Iris pigment epithelial cell (primary cell): ENCODE data around the gene MYOF.
"Not testable (repeated sequence)": the region's sequence is repeated elsewhere in the genome, so short reads cannot be mapped to it uniquely, and the experiment has no call there.

Experiments
- DNase-seq: peaks from one replicate; pipeline ENCODE4 v3.0.0-alpha.2; 2011; ENCODE audit warnings: low read depth

MYOF gene

DNA sequence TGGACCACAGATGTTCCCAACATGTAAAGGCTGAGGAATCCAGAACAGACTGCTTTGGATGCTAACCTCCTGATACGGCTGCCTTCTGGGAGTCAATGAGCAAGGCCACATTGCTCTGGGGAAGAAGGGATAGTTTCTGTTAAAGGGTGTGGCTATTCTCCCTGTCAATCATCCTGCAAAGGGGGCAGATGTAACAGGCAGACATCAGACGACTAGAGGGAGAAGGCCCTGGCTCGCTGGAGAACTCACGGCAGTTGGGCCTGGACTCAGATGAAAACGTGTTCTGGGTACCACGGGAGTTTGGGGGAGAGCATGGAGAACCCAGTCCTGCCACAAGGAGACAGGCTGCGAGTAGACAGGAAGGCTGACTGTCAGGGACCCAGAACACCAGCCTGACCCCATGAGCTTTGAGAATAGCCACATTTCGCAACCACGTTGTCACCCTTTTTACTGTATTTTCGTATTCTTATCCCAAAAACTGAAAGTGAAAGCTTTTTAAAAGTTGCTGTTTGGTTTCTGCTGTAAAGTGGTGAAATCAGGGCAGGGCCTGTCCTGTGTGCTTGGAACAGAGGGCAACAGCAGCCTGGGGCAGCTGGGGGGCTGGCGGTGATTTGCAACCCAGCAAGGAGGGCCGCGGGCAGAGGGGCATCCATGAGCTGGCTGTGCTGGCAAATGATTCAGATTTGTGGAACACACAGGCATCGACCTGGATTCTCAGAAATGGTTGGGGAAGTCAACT lies 95.3 kb downstream of the MYOF start:
- peak; percentile 75 for DNase-seq

DNA sequence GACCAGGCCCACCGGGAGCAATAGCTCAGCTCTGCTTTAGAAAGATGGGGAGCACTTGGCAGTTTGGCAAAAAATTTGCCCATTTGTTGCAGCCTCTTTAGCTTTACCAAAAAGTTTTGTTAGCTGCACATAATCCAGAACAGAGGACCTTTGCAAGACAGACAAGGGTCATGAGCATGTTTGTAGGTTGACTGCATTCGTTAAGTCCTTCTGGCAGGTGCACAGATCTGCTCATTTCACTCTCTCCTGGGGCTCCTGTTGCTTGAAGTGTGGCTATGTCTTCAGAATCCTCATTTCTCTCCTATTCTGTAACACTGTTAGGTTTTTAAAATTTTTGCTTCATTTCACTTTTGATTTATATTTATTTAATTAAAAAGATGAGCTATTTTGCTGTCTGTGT lies 96.8 kb downstream of the MYOF start:
- DNase-seq, result no peak

DNA sequence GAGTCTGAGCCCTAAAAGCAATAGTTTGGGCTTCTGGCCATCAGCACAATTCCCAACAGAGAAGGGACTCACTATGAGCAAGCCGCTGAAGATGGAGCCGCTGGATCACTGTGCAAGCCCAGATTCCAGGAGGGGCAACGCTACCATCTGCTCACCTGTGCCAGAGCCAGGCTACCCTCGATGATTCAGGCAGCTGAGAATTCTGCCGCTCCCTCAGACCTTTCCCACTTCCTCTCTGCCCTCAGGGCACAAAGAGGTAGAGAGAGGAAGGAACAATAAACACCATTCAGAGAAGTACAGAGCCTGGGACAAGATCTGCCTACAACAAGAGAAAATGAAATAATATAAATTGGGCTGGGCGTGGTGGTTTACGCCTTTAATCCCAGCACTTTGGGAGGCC lies 98.1 kb downstream of the MYOF start:
- peak; percentile 33 for DNase-seq

DNA sequence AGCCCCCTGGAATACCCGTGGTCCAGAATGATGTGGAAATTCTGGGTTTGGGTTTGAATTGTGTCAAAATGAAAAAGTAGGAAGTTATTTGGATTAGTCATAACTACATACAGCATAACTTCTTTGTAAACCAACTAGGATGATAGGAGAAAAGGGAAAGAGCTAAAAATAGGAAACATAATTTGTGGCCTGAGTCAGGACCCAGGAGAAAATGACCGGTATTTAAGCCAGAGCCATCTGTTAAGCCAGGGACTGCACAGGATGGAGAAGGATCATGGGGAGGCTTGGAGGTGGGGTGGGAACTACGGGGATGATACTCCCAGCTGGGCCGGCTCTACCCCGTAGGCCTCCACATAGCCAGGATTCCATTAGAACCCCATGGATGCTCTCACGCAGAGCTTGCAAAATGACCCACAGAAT lies 98.6 kb downstream of the MYOF start:
- peak; percentile 91 for DNase-seq

DNA sequence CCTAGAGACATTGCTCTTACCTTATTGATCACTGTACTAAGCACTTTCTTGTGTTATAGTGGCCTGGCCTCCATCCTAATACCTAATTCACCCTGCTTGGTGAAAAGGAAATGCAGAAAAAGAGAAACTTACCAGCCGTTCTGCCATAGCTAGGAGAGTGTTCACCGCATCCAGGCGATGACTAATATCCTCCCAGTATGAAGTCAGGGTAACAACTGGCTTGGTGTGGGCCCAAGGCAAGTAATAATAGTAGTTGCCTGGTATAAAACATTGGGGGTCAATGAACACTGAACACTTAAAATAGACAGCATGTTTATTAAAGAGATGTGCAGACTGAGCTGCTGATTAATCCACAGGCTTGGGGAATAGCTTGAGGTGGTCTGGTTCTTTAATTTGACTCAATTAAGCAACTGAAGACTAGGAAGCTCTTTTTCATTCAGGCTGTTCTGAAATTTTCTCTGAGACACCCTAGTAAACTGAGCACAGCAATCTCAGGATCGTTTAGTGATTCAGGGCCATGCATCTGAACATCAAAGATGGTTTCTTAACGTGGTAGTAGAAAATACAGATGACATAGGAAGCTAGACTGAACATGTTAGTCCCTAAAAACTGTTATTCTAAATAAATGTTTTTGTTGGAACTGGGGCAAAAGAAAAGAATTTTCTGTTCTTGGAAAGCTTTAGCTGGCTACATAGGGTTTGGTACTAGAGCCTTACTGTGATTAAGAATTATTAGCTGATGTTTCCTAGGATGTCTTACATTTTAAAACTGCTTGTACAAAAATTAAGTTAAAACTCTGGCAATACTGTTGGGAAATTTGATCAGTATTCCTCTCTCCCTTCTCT lies 102.2 kb downstream of the MYOF start:
- peak; percentile 91 for DNase-seq

DNA sequence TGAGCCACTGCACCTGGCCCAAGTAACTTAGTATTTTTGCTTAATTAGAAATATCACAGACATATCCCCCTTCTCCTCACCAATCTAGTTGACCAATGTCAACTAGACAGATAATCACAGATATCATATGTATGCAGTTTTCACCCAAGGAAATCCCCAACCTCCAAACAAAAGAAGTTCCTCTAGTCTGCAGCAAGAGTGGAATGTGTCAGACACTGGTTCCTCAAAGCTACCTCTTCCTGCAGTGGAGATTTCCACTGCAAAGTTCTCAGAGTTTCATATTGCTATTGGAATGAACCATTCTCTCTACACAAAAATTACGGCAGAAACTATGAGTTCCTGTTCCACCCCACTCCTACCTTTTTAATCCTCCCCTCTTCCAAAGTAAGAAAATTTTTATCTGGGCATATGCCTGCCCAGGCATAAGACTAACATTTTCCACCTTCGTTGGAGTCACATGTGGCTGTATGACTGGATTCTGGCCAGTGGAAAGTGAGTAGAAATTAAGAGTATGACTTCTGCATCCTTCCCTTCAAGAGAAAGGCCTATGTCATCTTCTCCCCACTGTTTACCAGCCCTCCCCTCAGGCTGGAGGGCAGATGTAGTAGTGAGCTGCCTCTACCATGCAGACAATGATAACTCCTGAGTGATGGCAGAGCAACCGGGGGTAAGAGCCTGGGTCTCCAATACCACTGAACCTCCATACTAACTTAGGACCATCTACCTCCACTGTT lies 103.0 kb downstream of the MYOF start:
- peak; percentile 62 for DNase-seq

DNA sequence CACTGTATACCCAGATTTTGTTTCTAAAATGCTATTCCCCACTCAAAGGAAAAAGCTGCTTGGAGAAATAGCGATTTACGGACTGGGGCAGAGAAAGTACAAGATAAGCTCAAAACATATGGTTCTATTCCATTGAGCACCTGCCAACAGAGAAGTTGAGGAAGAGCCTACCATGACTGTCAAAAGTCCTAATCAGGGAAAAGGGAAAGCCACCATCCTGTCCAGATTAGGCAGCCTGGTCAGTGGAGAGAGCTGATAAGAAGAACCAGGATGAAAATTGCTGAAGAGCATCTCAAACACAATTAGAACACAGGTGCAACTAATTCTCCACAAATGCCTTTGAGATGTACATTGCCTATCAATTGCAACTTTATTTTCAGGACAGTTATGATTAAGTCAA lies 104.1 kb downstream of the MYOF start:
- DNase-seq, result no peak

DNA sequence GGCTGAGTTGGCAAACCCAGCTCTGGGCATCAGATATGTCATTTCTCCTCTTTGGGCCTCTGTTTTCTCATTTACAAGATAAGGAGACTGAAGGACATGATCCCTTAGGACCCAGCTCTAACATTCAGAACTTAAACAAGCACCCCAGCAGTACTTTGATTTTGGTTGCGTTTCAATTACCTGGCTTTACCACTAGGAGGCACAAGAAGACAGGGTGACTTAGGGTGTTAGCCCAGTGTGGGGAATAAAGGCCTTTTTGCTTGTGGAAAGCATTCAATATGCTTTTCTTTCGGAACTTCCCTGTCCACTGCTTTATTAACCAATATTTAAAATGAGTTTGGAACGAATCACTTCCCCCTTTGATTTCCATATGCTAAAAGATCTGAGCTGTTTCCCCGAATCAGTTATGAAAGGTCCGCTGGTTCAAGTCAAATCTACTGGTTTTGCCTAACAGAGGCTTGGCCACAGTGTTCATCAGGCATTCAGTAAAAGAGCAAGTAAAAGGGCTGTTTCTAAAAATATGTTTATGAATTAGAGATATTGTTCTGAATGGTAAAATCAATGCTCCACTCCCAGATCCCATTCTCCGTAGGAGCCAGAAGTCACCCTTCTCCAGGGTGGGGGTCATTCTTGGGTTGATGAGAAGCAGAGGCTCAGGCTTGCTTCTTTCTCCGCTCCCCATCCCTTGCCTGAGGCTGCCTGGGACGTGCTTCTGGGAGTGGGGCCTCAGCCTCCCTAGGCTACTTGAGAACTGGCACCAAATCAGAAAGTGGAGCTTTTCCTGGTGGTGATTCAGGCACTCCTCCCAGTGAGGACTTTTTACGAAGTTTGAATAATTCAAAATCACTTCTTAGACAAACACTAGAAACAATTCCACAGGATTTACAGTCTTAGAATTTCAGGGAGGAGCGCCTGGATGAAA lies 105.5 kb downstream of the MYOF start:
- DNase-seq, result peak; percentile 88

DNA sequence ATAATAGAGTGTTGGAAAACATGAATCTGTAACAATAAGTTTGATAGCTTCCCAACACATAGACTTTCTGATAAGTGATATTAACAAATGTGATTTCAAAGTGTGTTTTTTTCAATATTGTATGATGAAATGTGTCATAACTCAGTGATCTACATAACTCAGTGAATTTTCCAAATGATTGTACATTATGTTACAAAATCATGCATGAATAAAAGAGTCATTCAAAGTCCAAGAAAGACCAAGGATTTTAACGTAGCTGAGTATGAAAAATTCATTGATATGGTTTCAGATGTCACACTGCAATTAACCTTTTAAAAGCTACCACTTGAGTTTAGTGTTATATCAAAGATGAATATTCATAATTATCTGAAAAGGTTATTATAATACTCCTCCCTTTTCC lies 111.2 kb downstream of the MYOF start:
- DNase-seq, result no peak

DNA sequence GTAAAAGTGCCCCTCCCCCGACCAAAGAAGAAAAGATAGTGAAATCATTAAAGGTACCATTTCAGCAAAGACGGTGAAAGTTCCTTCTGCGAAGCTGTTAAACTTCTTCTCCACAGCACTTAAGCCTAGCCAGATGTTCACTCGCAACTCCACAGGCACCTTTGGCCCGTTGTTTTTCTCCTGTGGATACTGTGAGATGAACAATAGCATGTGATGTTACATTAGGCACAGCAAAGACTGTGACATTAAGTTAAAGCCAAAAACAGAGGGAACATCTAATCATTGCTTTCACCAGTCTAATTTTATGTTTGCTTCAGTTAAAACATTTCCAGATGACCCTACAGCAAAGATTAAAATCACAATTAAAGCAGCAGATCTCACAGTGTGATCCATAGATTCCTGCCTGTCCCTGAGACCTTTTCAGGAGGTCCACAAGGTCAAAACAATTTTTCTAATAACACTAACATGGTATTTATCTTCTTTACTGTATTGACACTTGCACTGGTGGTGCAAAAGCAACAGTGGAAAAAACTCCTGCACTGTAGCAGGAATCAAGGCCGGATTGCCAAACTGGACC lies 112.5 kb downstream of the MYOF start:
- no peak for DNase-seq

DNA sequence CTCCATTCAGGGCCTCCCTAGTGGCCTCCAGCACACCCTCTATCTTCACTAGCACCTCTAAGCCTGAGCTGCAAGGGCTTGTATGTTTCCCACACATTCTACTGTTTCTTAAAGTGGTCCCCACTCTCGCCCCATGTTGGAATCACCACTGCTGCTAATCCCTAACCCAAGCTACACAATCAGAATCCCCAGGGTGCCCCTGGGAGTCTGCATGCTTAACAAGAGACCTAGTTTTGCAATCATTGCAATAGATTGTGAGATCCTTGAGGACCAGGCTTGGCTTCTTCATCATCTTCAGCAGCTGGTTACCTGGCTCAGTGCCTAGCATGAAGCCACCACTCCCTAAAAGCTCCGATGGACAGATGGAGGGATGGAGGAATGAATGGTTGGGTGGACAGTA lies 113.9 kb downstream of the MYOF start:
- DNase-seq, result no peak

DNA sequence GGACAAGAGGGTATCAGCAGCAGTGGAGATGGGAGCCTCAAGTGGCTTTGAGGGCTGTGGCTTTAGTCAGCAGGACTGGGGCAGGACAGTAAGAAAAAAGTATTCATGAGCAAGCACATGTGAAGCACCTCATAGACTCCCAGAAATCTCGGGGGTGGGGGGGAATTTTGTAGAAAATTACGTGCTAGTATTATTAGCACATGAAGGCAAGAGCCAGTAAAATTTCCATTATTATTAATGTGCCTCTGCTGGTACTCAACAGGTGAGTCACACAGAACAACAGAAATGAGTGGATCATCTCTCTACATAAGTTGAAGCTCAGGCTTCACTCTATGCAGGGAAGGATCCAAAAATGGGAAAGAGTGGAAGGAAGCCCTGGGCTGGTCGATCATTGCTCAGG lies 114.5 kb downstream of the MYOF start:
- DNase-seq, result no peak

DNA sequence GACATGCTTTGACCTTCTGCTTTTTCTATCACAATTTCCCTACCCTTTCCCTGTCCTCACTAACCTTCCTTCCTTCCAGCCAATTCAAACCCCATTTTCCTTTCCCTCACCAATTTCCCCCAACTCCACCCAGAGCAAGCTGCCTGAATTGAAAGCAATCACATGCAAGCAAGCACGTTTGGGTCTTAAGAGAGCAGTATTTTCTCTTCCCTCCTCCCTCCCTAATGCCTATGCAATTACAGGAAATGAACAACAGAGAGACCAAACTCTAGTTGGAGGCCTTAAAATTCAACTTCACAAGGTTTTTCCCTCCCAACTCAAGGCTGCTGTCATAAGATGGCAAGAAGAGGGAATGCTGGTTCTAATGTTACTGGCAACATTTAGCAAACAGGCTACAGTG lies 117.2 kb downstream of the MYOF start:
- DNase-seq, result peak; percentile 39

DNA sequence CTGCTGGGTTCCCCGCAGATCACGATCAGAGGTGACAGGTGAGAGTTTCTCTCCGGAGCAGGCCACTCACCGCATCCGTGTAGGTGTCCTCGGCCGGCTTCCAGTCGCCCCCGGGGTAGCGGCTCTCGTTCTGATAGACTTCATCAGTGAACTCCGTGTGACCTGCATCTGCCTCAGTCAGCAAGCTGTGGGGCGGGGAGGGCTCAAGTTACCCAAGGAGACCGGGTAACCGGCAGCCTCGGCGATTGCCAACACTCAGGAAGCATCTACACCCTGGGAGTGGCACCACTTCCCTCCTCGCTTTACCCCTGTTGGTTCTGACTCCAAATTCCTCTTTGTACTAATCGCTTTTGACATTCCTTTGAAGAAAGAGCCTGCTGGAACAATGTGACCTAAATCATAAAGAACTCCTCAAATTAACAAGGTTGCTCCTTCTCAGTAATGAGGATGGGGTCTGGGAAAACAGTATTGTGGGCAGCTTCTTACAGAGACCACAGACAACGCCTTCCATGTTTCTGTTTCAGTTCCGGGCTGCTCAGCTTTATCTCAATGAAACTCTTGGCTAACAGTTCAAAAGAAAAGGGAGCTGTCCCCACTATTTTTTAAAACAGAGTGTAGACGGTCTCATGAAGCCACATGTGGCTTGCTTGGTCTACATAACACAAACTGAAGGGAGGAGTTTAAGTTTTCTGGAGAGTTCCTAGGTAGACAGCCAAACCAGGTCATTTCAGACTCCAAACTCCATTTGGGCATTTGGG lies 118.1 kb downstream of the MYOF start:
- DNase-seq, result peak; percentile 85

DNA sequence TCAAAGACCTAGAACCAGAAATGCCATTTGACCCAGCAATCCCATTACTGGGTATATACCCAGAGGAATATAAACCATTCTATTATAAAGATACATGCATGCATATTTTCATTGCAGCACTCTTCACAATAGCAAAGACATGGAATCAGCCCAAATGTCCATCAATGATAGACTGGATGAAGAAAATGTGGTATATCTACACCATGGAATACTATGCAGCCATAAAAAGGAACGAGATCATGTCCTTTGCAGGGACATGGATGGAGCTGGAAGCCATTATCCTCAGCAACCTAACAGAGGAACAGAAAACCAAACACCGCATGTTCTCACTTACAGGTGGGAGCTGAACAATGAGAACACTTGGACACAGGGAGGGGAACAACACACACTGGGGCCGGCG lies 123.7 kb downstream of the MYOF start:
- DNase-seq, result not testable (repeated sequence)

DNA sequence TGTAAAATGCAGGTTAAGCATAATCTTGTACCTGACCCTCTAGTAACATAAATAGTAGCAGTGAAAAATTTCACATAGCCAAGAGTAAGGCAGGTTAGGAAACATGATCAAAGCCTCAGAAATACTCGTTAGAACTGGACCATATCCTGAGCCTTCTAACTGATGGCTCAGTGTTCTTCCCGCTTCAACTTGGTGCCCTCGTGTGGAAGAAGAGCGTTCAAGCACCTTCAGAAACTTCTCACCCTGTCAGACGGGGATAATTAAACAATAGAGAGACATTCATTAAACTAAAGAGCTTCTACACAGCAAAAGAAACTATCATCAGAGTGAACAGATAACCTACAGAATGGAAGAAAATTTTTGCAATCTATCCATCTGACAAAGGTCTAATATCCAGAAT lies 124.5 kb downstream of the MYOF start:
- peak; percentile 46 for DNase-seq

DNA sequence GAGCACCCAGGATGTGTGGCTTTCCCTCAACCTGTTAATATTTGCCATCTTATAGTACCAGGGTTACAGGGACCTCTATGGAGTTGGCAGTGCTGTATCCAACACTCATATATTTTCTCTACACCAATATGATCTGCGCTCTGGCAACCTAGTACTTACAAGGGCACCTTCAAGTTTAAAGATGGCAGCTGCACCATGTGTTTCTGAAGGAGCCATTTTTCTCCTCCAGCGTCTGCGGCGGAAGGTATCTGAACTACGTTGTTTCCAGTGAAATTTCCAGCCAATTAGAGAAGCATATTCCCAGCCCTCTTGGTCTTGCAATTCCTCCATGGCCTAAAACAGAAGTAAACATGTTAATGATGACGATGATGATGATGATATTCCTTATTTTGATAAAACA lies 125.6 kb downstream of the MYOF start:
- no peak for DNase-seq

DNA sequence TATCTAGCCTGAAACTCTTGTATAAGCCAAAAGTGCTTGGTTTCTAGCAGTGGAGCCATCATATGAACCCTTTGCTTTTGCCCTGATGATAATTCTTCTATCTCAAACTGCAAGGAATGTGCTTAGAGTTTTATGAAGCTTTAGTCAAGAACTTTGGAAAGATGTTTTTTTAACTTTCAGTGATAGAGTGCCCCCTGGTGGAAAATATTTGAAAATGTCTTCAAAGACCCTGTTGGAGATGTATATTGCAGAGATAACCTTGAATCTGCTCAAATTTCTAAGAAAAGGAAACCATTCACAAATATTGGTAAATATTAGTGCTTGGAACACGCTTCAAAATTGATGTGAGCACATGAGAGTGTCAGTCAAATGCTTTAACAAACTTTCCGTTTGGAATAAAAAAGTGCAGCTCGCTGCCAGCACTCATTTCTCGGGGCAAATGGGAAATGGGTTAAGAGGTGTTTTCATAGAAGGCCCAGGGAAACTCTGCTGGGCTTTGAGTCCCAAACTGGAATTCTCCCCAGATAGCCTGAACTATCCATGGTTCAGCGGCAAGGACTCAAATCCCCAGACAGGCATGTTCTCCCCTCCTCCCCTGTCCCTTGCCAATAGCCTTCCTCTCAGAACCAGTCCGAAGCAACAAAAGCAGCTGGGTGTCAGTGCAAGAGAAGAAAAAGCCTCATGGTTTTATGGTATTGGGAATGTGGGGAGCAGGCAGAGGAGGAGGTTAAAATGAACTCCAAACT lies 129.3 kb downstream of the MYOF start:
- peak; percentile 39 for DNase-seq

DNA sequence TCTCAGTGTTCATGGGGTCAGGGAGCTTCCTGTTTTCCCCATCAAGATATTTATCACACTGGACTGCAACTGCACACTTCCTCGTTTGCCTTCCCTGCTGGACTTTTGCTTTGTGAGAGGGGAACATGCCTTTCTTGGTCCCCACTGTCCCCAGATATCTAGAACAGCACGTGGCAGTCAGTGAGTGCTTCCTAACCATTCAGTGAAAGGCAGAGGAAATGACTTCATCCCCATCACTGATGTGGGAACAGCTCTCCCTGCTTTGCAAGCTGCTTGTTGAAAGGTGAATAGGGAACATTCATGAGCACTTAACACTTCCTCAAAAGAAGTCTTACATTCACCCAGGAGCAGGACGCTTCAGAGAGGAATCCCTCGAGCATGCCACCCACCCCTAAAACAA lies 135.4 kb downstream of the MYOF start:
- peak; percentile 50 for DNase-seq

DNA sequence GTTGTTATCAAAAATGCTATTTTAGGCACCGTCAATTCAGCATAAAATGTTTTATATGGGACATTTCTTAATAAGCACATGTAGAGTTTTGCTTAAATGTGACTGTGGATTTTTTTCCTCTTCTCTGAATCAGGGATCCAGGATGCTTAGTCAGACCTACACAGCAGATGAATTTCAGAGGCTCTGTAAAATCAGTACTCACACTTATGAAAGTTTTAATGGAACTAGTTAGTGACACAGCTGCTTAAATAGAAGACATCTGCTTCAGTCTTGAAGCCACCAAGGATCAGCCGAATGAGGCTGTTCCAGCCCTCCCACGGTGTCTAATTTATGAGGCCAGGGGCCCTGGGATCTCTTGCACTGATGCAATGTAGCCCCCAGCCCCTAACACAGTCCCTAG lies 136.0 kb downstream of the MYOF start:
- no peak for DNase-seq
